Lower leg skin (tissue), 4 donors: Measurements from ENCODE around the gene SPAG8. TPM values are rescaled to one million over a fixed set of nuclear protein-coding genes. Genes with fewer than 3 reads are reported as not detected.

Experiments used
- DNase-seq, 2 donors: peaks; one replicate each; pipeline ENCODE4 v3.0.0-alpha.2; 2019; ENCODE audit warnings: low spot score in 2 of 2
- H3K4me3 ChIP-seq: fragments of 200-600 bp; sonication (generic); 2 replicates; pipeline ENCODE4 v1.5.1; 2017; ENCODE audit warnings: mild to moderate bottlenecking, low read depth; ENCODE audit not compliant: poor library complexity, severe bottlenecking
- POLR2A ChIP-seq, 2 donors: fragments of 450-650 bp; IDR thresholded peaks; one replicate each; pipeline ENCODE4 v1.6.1; 2016 to 2017; ENCODE audit warnings: antibody characterized with exemption in 2 of 2, mild to moderate bottlenecking in 1 of 2, moderate library complexity in 1 of 2
- WGBS, 2 donors: methylation state at CpG; one replicate each; pipeline ENCODE4 v1.1.5; 2018; 5-methylcytosine and 5-hydroxymethylcytosine counted together
- intact Hi-C: fragments of 100-400 bp; cut with DNase I; formaldehyde crosslinking; loops from one replicate; pipeline ENCODE4 v1.15.0; 2023; ENCODE audit warnings: low total_unique reads
- total RNA-seq, 4 donors: library from RNA; depleted of rRNA; stranded (reverse); fragments of >200 nt; gene quantifications; one replicate each; pipeline ENCODE4 v1.1.0, GENCODE V29; 2016
- TF ChIP-seq, protein P1 (sequence below), 3 donors: fragments of 450-650 bp; IDR thresholded peaks; one replicate each; pipeline ENCODE4 v1.5.1; 2016; ENCODE audit warnings: antibody characterized with exemption in 3 of 3, mild to moderate bottlenecking in 3 of 3, moderate library complexity in 2 of 3

SPAG8 gene
- total RNA-seq, 4 donors from 2014 or later: 0.29 to 0.42 TPM; not detected in 2

DNA sequence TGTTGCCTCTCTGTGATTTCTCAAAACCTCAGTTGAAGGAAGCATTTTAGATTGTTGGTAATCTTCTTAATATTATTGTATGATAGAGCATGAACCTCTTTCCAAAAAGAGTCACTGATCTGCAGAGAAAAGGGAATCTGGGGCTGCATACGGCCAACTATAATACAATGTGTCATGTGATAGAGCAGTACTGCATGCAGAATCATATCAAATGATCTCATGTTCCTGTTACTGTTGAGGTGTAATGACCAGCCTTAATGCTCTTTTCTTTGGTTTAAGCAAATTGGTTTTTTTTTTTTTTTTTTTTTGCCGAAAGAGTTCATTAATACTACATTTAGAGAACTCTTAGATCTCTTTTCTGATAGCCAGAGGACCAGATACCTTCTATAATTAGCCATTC, 45.1 kb downstream of the SPAG8 start:
- TF ChIP-seq, protein P1, sequence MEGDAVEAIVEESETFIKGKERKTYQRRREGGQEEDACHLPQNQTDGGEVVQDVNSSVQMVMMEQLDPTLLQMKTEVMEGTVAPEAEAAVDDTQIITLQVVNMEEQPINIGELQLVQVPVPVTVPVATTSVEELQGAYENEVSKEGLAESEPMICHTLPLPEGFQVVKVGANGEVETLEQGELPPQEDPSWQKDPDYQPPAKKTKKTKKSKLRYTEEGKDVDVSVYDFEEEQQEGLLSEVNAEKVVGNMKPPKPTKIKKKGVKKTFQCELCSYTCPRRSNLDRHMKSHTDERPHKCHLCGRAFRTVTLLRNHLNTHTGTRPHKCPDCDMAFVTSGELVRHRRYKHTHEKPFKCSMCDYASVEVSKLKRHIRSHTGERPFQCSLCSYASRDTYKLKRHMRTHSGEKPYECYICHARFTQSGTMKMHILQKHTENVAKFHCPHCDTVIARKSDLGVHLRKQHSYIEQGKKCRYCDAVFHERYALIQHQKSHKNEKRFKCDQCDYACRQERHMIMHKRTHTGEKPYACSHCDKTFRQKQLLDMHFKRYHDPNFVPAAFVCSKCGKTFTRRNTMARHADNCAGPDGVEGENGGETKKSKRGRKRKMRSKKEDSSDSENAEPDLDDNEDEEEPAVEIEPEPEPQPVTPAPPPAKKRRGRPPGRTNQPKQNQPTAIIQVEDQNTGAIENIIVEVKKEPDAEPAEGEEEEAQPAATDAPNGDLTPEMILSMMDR (IDR thresholded peaks at IDR 0.05): no peak
- TF ChIP-seq POLR2A (IDR thresholded peaks at IDR 0.05): no peak
- WGBS, 2 donors: 79 to 89% methylated on average over 2 of the region's 2 CpGs
- no peak for DNase-seq
- H3K4me3 ChIP-seq: no peak overlapping the region
- intact Hi-C loops: no loop called here

DNA sequence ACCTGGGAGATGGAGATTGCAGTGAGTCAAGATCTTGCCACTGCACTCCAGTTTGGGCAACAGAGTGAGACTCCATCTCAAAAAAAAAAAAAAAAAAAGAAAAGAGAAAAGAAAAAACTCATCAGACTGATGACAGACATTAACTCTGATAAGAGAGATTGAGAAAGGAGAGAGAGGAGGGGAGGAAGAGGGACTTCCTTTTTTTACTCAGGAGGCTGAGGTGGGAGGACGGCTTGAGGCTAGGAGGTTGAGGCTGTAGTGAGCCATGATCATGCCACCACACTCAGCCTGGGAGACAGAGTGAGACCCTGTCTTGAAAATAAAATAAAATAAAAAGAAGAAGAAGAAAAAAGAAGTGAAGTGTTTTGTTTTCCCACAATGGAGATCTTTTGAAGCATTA, 48.3 kb downstream of the SPAG8 start:
- intact Hi-C loops: no loop called here
- WGBS, 2 donors: 97 to 100% methylated on average over 1 of the region's 1 CpG
- TF ChIP-seq, protein P1 (IDR thresholded peaks at IDR 0.05): no peak
- no peak for TF ChIP-seq POLR2A (IDR thresholded peaks at IDR 0.05)
- no peak overlapping the region for H3K4me3 ChIP-seq
- no peak for DNase-seq

DNA sequence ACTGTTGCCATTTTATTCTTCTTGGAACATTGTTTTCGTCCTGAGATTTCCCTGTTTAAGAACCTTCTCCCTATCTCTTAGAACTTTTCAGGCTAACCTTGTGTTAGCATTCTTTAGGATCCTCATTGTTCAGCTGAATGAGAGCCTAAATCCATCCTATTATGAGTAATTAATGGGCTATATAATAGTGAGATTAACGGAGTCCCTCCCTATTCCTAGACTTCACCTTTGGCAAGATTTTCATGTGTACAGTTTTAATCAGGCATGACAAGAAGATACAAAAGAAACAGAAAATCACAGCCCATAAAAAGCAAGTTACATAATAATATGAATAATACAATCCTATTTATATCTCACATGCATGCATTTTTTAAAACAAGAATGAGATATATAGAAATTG, 48.9 kb downstream of the SPAG8 start:
- TF ChIP-seq POLR2A (IDR thresholded peaks at IDR 0.05): no peak
- TF ChIP-seq, protein P1 (IDR thresholded peaks at IDR 0.05): no peak
- intact Hi-C loops: no loop called here
- no peak for DNase-seq
- no peak overlapping the region for H3K4me3 ChIP-seq
- 71% methylated on average over 2 of the region's 2 CpGs for WGBS, 2 donors

DNA sequence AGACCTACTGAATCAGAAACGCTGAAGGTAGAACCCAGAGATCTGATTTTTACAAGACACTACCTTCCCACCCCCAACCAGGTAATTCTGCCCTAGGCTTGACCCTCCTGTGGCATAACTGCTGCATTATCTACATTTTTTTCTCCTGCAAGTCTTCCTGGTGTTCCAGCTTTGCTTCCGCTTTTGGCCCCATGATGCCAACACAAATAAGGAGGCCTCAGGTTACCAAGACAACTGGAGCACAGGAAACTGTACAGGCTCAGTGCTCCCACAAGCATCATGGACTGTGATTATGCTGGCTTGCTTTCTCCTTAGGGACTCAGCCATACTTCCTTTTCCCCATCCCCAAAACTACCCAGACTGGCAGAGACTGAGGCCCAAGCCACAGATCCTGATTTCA, 51.4 kb downstream of the SPAG8 start:
- no peak overlapping the region for H3K4me3 ChIP-seq
- DNase-seq: no peak
- TF ChIP-seq, protein P1 (IDR thresholded peaks at IDR 0.05): no peak
- no peak for TF ChIP-seq POLR2A (IDR thresholded peaks at IDR 0.05)
- 79 to 91% methylated on average over 2 of the region's 2 CpGs for WGBS, 2 donors
- intact Hi-C loops: no loop called here

DNA sequence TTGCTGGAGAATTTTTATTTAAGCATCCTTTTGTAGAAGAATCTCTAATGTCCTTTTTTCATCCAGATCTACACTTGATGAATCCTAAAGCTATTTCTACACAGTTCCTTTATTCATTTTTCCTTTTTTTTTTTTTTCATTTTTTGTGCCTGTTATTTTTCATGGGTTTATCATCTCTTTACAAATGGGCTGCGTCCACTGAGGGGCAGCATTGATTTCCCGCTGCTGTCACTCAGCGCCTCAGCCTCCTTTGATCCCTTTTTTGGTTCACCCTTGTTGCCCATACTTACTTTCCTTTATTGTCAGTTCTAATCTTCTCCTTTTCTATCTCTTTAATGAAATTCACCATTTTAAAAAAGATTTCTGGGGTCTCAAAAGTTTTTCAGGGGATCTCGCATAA, 52.3 kb downstream of the SPAG8 start:
- TF ChIP-seq, protein P1 (IDR thresholded peaks at IDR 0.05): no peak
- no peak for TF ChIP-seq POLR2A (IDR thresholded peaks at IDR 0.05)
- intact Hi-C loops: no loop called here
- no peak for DNase-seq
- H3K4me3 ChIP-seq: no peak overlapping the region
- 95% methylated on average over 4 of the region's 4 CpGs for WGBS, 2 donors

Other genes with a start within 250 kb of the SPAG8 start
- 10 to 100 TPM; 20.8 to 43.5 (median 33.0) TPM for gene TESK1, start 207.0 kb downstream of the SPAG8 start, total RNA-seq
- 1 to 10 TPM; 1.2 to 5.6 (median 2.0) TPM for gene CD72, start 193.8 kb downstream of the SPAG8 start, total RNA-seq
- not detected for gene SIT1, start 161.3 kb downstream of the SPAG8 start, total RNA-seq
- gene RMRP, start 154.2 kb downstream of the SPAG8 start, total RNA-seq: over 10,000 TPM in 1 of 4 donors, 1,000 to 10,000 TPM in 3; 1,358 to 15,269 (median 4,926) TPM
- gene CCDC107, start 154.0 kb downstream of the SPAG8 start, total RNA-seq: 10 to 100 TPM; 15.1 to 30.5 (median 21.2) TPM
- gene ARHGEF39, start 147.1 kb downstream of the SPAG8 start, total RNA-seq: 1 to 10 TPM in 2 of 4 donors, under 1 TPM in 2; 0.32 to 7.6 (median 0.86) TPM
- 10 to 100 TPM in 1 of 4 donors, 1 to 10 TPM in 2, under 1 TPM in 1; 0.25 to 22.2 (median 4.2) TPM for gene CA9, start 138.3 kb downstream of the SPAG8 start, total RNA-seq
- gene TPM2, start 122.3 kb downstream of the SPAG8 start, total RNA-seq: 100 to 1,000 TPM in 1 of 4 donors, 10 to 100 TPM in 3; 36.3 to 190 (median 68.6) TPM
- 100 to 1,000 TPM; 101 to 176 (median 155) TPM for gene TLN1, start 80.1 kb downstream of the SPAG8 start, total RNA-seq
- gene CREB3, start 79.6 kb downstream of the SPAG8 start, total RNA-seq: 10 to 100 TPM; 18.2 to 26.6 (median 20.5) TPM
- 10 to 100 TPM; 53.7 to 83.3 (median 65.0) TPM for gene GBA2, start 63.0 kb downstream of the SPAG8 start, total RNA-seq
- 10 to 100 TPM; 17.1 to 26.4 (median 22.1) TPM for gene RGP1, start 63.0 kb downstream of the SPAG8 start, total RNA-seq
- gene MSMP, start 58.0 kb downstream of the SPAG8 start, total RNA-seq: 1 to 10 TPM in 1 of 4 donors, under 1 TPM in 1, not detected in 2; 0.55 to 2.8 TPM
- gene NPR2, start 20.7 kb downstream of the SPAG8 start, total RNA-seq: 10 to 100 TPM; 12.2 to 20.4 (median 18.8) TPM
- 10 to 100 TPM; 17.8 to 27.9 (median 19.9) TPM for gene HINT2, start 2.8 kb upstream of the SPAG8 start, total RNA-seq
- gene FAM221B, start 16.5 kb upstream of the SPAG8 start, total RNA-seq: not detected
- 1 to 10 TPM; 2.2 to 8.4 (median 5.4) TPM for gene TMEM8B, start 17.0 kb upstream of the SPAG8 start, total RNA-seq
- not detected for gene OR13J1, start 58.1 kb upstream of the SPAG8 start, total RNA-seq
- gene HRCT1, start 93.9 kb upstream of the SPAG8 start, total RNA-seq: 1 to 10 TPM; 1.1 to 5.7 (median 3.9) TPM
- 1 to 10 TPM in 2 of 4 donors, under 1 TPM in 2; 0.66 to 1.5 (median 0.95) TPM for gene SPAAR, start 97.2 kb upstream of the SPAG8 start, total RNA-seq
- not detected for gene OR2S2, start 145.9 kb upstream of the SPAG8 start, total RNA-seq
- 1 to 10 TPM; 2.1 to 9.7 (median 3.7) TPM for gene RECK, start 224.7 kb upstream of the SPAG8 start, total RNA-seq